HUES64 (cell line): ENCODE data around the gene METTL27.

Experiments used
- H3K27ac ChIP-seq: 2 replicates; pipeline ENCODE4 v1.7.0; 2013; ENCODE audit warnings: low read depth, low read length, inconsistent platforms
- H3K27me3 ChIP-seq: 2 replicates; pipeline ENCODE4 v1.6.1; 2013; ENCODE audit warnings: mild to moderate bottlenecking, low read length; ENCODE audit not compliant: insufficient read depth
- H3K36me3 ChIP-seq: 2 replicates; pipeline ENCODE4 v1.6.1; 2013; ENCODE audit warnings: mild to moderate bottlenecking, low read length; ENCODE audit not compliant: insufficient read depth
- H3K4me1 ChIP-seq: 2 replicates; pipeline ENCODE4 v1.6.1; 2013; ENCODE audit warnings: mild to moderate bottlenecking, low read length, moderate library complexity; ENCODE audit not compliant: insufficient read depth
- H3K4me3 ChIP-seq: 2 replicates; pipeline ENCODE4 v1.5.1; 2013; ENCODE audit warnings: mild to moderate bottlenecking, low read length, moderate library complexity
- H3K9ac ChIP-seq: 2 replicates; pipeline ENCODE4 v1.6.1; 2013; ENCODE audit warnings: mild to moderate bottlenecking, low read depth, low read length
- H3K9me3 ChIP-seq: 2 replicates; pipeline ENCODE4 v1.6.1; 2013; ENCODE audit warnings: low read depth, low read length; ENCODE audit not compliant: insufficient read depth
- WGBS: fragments of 150-250, 120-280 bp; methylation state at CpG from one replicate; pipeline ENCODE4 v1.1.7; 2013; ENCODE audit warnings: missing lambda C conversion rate; 5-methylcytosine and 5-hydroxymethylcytosine counted together

The METTL27 gene

DNA sequence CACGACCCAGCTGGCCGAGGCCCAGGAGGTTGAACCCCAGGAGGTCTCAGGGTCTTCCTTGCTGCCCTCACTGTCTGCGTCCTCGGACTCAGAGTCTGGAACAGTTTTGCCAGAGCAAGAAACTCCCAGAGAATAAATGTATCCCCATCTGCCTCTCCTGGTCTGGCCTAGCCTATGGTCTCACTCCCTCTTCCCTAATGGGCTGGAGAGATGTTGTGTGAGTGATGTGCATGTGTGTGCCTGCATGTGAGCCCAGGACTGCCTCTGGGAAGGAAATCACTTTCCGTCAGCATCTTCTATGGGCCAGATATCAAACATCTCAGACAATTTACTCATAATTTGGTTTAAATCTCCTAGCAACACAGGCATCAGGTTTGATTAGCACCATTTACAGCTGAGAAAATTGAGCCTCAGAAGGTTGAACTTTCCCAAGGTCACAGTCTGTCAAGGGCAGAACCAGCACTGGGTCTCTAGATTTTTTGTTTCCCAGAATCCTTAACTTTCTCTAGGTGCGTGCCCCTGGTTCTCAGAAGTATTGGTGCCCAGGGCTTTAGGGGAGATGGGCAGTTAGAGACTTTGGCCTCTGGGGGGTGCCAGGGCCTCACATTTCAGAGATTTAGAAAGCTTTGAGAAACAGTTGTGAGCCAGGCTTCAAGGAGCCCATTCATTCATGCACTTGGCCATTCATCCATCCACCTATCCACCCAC, 23.6 kb upstream of the METTL27 start:
- Histone ChIP-seq H3K4me1 (peaks cover 12% of the 10 kb centered on the region; the same call in 1 of the 2 replicates), H3K4me3 (no peak overlapping the region), H3K27ac (no peak overlapping the region), H3K9ac (no peak overlapping the region), H3K27me3 (no peaks in the 10 kb centered on the region), H3K36me3 (no peaks in the 10 kb centered on the region), H3K9me3 (no peaks in the 10 kb centered on the region)
- 81% methylated on average over 6 of the region's 6 CpGs for WGBS

DNA sequence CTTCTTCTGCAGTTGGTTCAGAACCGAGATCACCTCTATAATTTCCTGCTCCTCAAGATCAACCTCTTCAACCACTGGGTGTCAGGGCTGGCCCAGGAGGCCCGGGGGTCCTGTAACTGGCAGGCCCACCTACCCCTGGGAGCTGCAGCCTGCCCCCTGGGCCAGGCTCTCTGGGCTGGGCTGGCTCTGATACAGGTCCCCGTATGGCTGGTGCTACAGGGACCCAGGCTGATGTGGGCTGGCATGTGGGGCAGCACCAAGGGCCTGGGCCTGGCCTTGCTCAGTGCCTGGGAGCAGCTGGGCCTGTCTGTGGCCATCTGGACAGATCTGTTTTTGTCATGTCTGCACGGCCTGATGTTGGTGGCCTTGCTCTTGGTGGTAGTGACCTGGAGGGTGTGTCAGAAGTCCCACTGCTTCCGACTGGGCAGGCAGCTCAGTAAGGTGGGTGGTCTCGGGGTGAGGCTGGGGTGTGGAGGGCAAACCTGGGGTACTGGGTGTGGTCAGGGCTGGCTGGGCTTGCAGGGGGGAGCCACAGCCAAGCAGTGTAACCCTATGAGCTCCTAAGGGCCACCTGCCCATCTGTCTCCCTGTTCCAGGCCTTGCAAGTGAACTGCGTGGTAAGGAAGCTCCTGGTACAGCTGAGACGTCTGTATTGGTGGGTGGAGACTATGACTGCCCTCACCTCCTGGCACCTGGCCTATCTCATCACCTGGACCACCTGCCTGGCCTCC, 22.8 kb upstream of the METTL27 start:
- no peak overlapping the region for H3K27ac ChIP-seq
- peaks cover 11% of the 10 kb centered on the region; the same call in 1 of the 2 replicates for H3K4me1 ChIP-seq
- no peak overlapping the region for H3K9ac ChIP-seq
- no peaks in the 10 kb centered on the region for H3K27me3 ChIP-seq
- H3K4me3 ChIP-seq: no peak overlapping the region
- H3K36me3 ChIP-seq: no peaks in the 10 kb centered on the region
- WGBS: 91% methylated on average over 7 of the region's 8 CpGs
- H3K9me3 ChIP-seq: no peaks in the 10 kb centered on the region

DNA sequence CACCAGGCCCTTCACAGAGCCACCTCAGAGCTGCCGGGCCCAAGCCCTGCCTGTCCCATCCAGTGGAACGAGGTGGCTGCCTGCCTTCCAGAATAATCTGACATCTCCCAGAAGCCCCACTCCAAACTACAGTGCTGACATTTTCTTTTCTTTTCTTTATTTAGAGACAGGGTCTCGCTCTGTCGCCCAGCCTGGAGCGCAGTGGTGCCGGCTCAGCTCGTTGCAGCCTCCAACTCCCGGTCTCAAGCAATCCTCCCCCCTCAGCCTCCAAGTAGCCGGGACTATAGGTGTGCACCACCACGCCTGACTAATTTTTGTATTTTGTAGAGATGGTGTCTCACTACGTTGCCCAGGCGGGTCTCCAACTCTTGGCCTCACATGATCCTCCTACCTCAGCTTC, 19.0 kb upstream of the METTL27 start:
- H3K9ac ChIP-seq: no peak overlapping the region
- H3K27me3 ChIP-seq: peaks cover 5% of the 10 kb centered on the region; the same call in 1 of the 2 replicates
- H3K4me3 ChIP-seq: no peak overlapping the region
- WGBS: 94% methylated on average over 12 of the region's 12 CpGs
- no peaks in the 10 kb centered on the region for H3K36me3 ChIP-seq
- no peak overlapping the region for H3K27ac ChIP-seq
- H3K9me3 ChIP-seq: no peaks in the 10 kb centered on the region
- no peaks in the 10 kb centered on the region for H3K4me1 ChIP-seq

DNA sequence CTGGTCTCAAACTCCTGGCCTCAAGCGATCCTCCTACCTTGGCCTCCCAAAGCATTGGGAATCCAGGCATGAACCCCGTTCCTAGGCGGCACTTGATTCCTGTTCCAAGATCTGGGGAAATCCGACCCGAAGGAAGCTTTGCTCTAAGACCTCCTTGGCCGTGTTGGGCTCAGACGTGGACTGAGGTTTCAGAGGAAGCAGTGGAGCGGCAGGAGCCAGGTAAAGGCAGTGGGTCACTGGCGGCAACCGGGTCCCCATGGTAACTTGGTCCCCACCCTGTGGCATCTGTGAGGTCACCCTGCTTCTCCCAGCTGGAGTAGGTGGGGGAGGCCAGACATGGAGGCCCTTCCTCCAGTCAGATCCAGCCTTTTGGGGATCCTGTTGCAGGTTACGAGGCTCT, 18.5 kb upstream of the METTL27 start, which contains the start of gene TMEM270:
TSS of gene TMEM270 (plus strand) at position 301 of the 400 bp plus-strand sequence. CDS start at position 337, 36 bp downstream.
- no peaks in the 10 kb centered on the region for H3K36me3 ChIP-seq
- H3K27ac ChIP-seq: no peak within 1 kb of the TSS
- H3K27me3 ChIP-seq: peaks cover 5% of the 10 kb centered on the region; the same call in 1 of the 2 replicates
- H3K9me3 ChIP-seq: no peaks in the 10 kb centered on the region
- no peak within 1 kb of the TSS for H3K9ac ChIP-seq
- H3K4me3 ChIP-seq: no peak within 1 kb of the TSS
- WGBS: 91% methylated on average over 11 of the region's 11 CpGs
- no peaks in the 10 kb centered on the region for H3K4me1 ChIP-seq

DNA sequence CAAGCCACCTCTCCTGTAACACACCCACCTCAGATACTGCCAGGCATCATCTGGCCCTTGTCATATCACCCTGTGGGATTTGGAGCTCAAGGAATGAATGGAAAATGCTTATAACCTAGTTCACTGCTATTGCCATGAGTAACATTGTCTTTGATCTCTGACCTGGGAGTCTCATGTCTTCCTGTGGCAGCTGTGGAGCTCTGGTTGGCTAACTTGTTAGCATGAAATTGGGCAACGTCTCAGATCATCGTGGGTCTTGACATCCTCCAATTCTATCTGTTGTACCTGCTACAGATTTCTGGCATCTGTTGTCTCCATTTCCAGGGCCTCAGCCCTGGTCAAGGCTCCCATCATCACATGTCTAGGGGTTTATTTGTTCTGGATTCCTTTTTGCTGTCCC, 16.5 kb upstream of the METTL27 start:
- 91% methylated on average over 2 of the region's 2 CpGs for WGBS
- Histone ChIP-seq H3K4me1 (no peaks in the 10 kb centered on the region), H3K27me3 (peaks cover 11% of the 10 kb centered on the region; the same call in 1 of the 2 replicates), H3K27ac (no peak overlapping the region), H3K4me3 (no peak overlapping the region), H3K36me3 (no peaks in the 10 kb centered on the region), H3K9me3 (no peaks in the 10 kb centered on the region), H3K9ac (no peak overlapping the region)

DNA sequence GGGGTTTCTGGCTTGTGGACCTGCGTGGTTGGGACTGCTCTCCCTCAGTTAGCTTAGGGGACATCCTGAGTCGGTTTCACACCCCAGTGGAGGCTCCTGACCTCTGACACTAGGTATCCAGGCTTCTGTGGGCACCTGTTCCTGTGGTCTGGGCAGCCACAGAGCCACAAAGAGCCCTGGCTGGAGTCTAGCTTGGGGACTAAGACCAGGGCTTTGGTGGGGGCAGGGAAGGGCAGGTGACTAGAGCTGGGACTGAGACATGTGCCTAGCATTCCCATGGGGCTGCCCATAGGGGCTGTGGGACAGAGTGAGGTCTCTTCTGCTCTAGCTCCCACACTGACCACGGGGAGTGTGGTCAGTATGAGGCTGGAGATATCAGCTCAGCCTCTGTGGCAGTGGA, 14.6 kb upstream of the METTL27 start:
- Histone ChIP-seq H3K4me1 (no peaks in the 10 kb centered on the region), H3K36me3 (no peaks in the 10 kb centered on the region), H3K9ac (no peak overlapping the region), H3K27ac (no peak overlapping the region), H3K27me3 (peaks cover 11% of the 10 kb centered on the region; the same call in 1 of the 2 replicates), H3K9me3 (no peaks in the 10 kb centered on the region), H3K4me3 (no peak overlapping the region)
- WGBS: 72% methylated on average over 3 of the region's 3 CpGs

DNA sequence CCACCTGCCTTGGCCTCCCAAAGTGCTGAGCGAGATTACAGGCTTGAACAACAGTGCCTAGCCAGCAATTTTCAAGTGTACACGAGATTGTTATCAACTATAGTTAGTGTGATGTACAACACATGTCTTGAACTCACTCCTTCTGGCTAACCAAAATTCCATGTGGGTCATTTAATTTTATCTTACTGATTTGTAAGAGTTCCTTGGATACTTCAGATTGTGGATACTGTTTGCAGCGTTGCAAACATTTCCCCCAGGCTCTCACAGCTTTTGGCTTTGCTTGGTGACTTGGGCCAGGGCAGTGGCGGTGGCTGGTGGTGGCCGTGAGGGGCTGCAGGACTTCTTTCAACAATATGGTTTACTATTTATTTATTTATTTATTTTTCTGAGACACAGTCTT, 10.2 kb upstream of the METTL27 start:
- no peaks in the 10 kb centered on the region for H3K36me3 ChIP-seq
- 0 out of 2 replicates have a peak, but pooled peaks cover 2% of the 10 kb centered on the region for H3K9me3 ChIP-seq
- H3K27me3 ChIP-seq: peaks cover 11% of the 10 kb centered on the region; the same call in 1 of the 2 replicates
- H3K27ac ChIP-seq: no peak overlapping the region
- H3K4me1 ChIP-seq: peaks cover 6% of the 10 kb centered on the region; the same call in 1 of the 2 replicates
- no peak overlapping the region for H3K9ac ChIP-seq
- WGBS: 94% methylated on average over 4 of the region's 5 CpGs
- H3K4me3 ChIP-seq: no peak overlapping the region

DNA sequence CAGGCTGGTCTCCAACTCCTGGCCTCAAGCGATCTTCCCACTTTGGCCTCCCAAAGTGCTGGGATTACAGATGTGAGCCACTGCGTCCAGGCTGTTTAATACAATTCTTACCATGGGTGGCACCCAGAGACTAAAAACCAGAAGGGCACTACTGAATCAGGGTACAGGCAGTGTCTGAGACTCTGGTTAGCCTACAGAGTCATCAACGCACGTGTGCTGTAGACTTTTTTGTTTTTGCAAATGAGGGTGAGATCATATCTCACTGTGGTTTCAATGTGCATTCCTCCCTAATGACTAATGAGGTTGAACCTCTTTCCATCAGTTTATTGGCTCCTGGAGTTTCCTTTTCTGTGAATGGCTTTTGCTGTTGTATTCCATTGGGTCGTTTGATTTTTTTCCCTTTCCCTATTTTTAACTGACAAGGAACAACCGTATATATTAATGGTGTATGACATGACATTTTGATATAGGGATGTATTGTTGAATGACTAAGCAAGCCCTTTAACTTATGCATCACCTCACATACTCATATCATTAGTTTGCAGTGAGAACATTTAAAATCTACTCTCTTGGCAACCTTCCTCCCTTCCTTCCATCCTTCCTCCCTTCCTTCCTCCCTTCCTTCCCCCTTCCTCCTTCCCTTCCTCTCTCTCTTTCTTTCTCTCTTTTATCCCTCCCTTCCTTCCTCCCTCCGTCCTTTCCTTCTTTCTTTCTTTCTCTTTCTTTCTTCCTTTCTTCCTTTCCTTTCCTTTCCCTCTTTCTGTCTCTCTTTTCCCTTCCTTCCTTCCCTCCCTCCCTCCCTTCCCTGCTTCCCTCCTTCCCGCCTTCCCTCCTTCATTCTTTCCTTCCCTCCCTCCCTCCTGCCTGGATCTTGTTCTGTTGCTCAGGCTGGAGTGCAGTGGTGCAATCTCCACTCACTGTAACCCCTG, 9.4 kb upstream of the METTL27 start:
- H3K4me1 ChIP-seq: peaks cover 6% of the 10 kb centered on the region; the same call in 1 of the 2 replicates
- WGBS: 69% methylated on average over 6 of the region's 8 CpGs
- no peak overlapping the region for H3K4me3 ChIP-seq
- H3K27ac ChIP-seq: no peak overlapping the region
- H3K36me3 ChIP-seq: no peaks in the 10 kb centered on the region
- 0 out of 2 replicates have a peak, but pooled peaks cover 7% of the 10 kb centered on the region for H3K27me3 ChIP-seq
- 0 out of 2 replicates have a peak, but pooled peaks cover 2% of the 10 kb centered on the region for H3K9me3 ChIP-seq
- H3K9ac ChIP-seq: no peak overlapping the region

DNA sequence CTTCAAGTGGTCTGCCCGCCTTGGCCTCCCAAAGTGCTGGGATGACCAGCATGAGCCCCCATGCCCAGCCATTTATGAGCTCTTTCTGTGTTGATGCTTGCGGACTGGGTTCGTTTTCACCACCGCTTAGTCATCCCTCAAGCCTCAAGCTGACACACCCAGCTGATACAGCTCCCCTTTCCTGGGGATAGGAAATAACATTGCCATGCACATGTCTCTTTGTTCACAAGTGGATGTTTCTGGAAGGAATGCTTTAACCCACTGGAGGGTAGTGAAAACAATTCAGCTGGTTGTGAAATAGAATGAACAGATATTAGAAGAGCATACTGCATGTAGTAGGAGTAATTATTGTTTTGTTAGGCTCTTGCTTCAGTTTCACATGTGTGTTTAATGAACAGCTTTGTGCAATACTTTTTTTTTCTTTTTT, 8.5 kb upstream of the METTL27 start:
- Histone ChIP-seq H3K27me3 (0 out of 2 replicates have a peak, but pooled peaks cover 6% of the 10 kb centered on the region), H3K4me1 (peaks cover 6% of the 10 kb centered on the region; the same call in 1 of the 2 replicates), H3K4me3 (no peak overlapping the region), H3K27ac (no peak overlapping the region), H3K9ac (no peak overlapping the region), H3K36me3 (no peaks in the 10 kb centered on the region), H3K9me3 (0 out of 2 replicates have a peak, but pooled peaks cover 2% of the 10 kb centered on the region)
- 86% methylated on average over 4 of the region's 4 CpGs for WGBS

DNA sequence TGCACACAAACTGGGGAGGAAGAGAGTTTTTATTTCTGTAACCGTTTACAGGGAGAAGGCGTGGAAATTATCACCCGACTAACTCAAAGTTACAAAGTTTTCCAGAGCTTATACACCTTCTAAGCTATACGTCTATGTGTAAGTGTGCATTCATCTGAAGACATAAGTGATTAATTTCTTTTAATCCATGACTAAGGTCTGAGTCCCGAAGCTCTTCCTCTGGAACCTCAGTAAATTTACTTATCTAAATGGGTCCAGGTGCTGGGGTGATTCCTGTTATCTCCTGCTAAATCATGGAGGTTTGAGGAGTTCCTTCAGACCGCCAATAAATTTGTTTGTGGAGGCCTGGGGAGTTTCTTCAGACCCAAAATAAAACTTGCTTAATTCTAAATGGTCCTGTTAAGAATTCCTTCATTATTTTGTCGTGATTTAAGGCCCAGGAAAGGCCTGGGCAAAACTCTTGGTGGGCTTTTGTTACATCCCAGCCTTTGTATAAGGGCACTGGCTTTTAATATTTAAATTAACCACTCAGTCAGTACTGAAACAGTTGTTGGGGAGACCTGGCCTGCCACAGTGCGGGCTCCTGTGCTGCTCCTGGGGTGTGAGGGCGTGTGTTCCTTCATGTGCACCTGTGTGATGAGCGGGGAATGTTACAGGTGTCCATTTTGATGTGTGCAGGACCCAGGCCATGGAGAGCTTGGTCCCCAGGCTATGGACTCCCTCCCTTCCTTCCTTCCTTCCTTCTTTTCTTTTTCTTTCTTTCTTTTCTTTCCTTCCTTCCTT, 5.8 kb upstream of the METTL27 start:
- H3K27ac ChIP-seq: no peak overlapping the region

More for the DNA sequence above, 5.8 kb upstream of the METTL27 start:
- no peaks in the 10 kb centered on the region for H3K27me3 ChIP-seq
- H3K4me1 ChIP-seq: peaks cover 7% of the 10 kb centered on the region; the same call in 1 of the 2 replicates
- H3K36me3 ChIP-seq: no peaks in the 10 kb centered on the region
- 89% methylated on average over 7 of the region's 10 CpGs for WGBS
- H3K9ac ChIP-seq: no peak overlapping the region
- no peak overlapping the region for H3K4me3 ChIP-seq
- 0 out of 2 replicates have a peak, but pooled peaks cover 2% of the 10 kb centered on the region for H3K9me3 ChIP-seq
